SK-N-SH (cell line): Measurements from ENCODE around the gene CFAP299. TPM values are rescaled to one million over a fixed set of nuclear protein-coding genes. Genes with fewer than 3 reads are reported as not detected.

Experiments
- CTCF ChIA-PET: fragments of 300-600, 350-600 bp; formaldehyde crosslinking; extraction: SDS; loops from one replicate; lab custom pipeline; 2021; lab: Yijun Ruan, JAX
- POLR2A ChIA-PET: fragments of 350-600 bp; sonication (Branson Sonifier 250); formaldehyde crosslinking; extraction: SDS; loops from one replicate; lab custom pipeline; 2020; ENCODE audit warnings: antibody characterized with exemption, inconsistent platforms; lab: Yijun Ruan, JAX
- DNase-seq: peaks from one replicate; pipeline ENCODE4 v3.0.0; 2012
- H2AFZ ChIP-seq: fragments of 200-600 bp; sonication (generic); 2 replicates; pipeline ENCODE4 v1.8.1; 2016; ENCODE audit warnings: antibody characterized with exemption, mild to moderate bottlenecking, low read depth
- H3F3A ChIP-seq: fragments of 200-600 bp; sonication (generic); replicated peaks from 2 replicates; pipeline ENCODE3; 2016; ENCODE audit warnings: antibody characterized with exemption, mild to moderate bottlenecking; ENCODE audit not compliant: insufficient read depth
- H3K27ac ChIP-seq, 2 experiments: fragments of 200-500 bp in 1 of 2; fragments of 200-600 bp in 1 of 2; sonication (Bioruptor generic) in 1 of 2; sonication (generic), shearing (Covaris generic) in 1 of 2; 2 replicates each; pipeline versions ENCODE4 v1.5.1 to v1.6.1; 2014 to 2016; ENCODE audit warnings: low read depth in 2 of 2, inconsistent platforms in 1 of 2, low read length in 1 of 2, mild to moderate bottlenecking in 1 of 2, mixed read lengths in 1 of 2
- H3K27me3 ChIP-seq: fragments of 200-600 bp; sonication (generic), shearing (Covaris generic); 2 replicates; pipeline ENCODE4 v1.6.1; 2016; ENCODE audit warnings: mixed run types; ENCODE audit not compliant: insufficient read depth
- H3K36me3 ChIP-seq, 2 experiments: fragments of 200-500 bp in 1 of 2; fragments of 200-600 bp in 1 of 2; sonication (Bioruptor generic) in 1 of 2; sonication (generic) in 1 of 2; replicated peaks in 1 of 2; 2 replicates each; pipeline versions ENCODE3 to v1.5.1; 2014 to 2016; ENCODE audit warnings: low read length in 1 of 2, mild to moderate bottlenecking in 1 of 2; ENCODE audit not compliant: insufficient read depth in 2 of 2, control insufficient read depth in 1 of 2
- H3K4me1 ChIP-seq, 2 experiments: fragments of 200-500 bp in 1 of 2; fragments of 200-600 bp in 1 of 2; sonication (Bioruptor generic) in 1 of 2; sonication (generic), shearing (Covaris generic) in 1 of 2; 2 replicates each; pipeline versions ENCODE4 v1.5.1 to v1.6.1; 2014 to 2016; ENCODE audit warnings: low read depth in 1 of 2, low read length in 1 of 2, mixed run types in 1 of 2; ENCODE audit not compliant: insufficient read depth in 2 of 2, control insufficient read depth in 1 of 2
- H3K4me2 ChIP-seq: fragments of 200-600 bp; sonication (generic), shearing (Covaris generic); 2 replicates; pipeline ENCODE4 v1.6.1; 2017; ENCODE audit warnings: mixed run types
- H3K4me3 ChIP-seq, 2 experiments: fragments of 200-500 bp in 1 of 2; fragments of 200-600 bp in 1 of 2; sonication (Bioruptor generic) in 1 of 2; sonication (generic), shearing (Covaris generic) in 1 of 2; 2 replicates each; pipeline versions ENCODE4 v1.5.1 to v1.8.1; 2014 to 2016; ENCODE audit warnings: low read depth in 2 of 2, inconsistent platforms in 1 of 2, low read length in 1 of 2, mild to moderate bottlenecking in 1 of 2, mixed read lengths in 1 of 2, moderate library complexity in 1 of 2
- H3K79me2 ChIP-seq: fragments of 200-600 bp; sonication (generic); 2 replicates; pipeline ENCODE4 v1.8.1; 2017; ENCODE audit warnings: mild to moderate bottlenecking; ENCODE audit not compliant: insufficient read depth
- H3K9ac ChIP-seq: fragments of 200-600 bp; sonication (generic); 2 replicates; pipeline ENCODE4 v1.6.1; 2017; ENCODE audit warnings: mixed run types
- H3K9me2 ChIP-seq: fragments of 200-600 bp; sonication (generic); 2 replicates; pipeline ENCODE4 v1.6.1; 2017; ENCODE audit warnings: mixed run types
- H3K9me3 ChIP-seq: fragments of 200-600 bp; sonication (generic); 2 replicates; pipeline ENCODE4 v1.6.1; 2017; ENCODE audit warnings: mixed run types, mild to moderate bottlenecking, moderate library complexity
- H4K20me1 ChIP-seq: fragments of 200-600 bp; sonication (generic); 2 replicates; pipeline ENCODE4 v1.6.1; 2017; ENCODE audit warnings: mild to moderate bottlenecking, mixed run types; ENCODE audit not compliant: insufficient read depth
- CHD2 ChIP-seq: fragments of 150-350 bp; IDR thresholded peaks from 2 replicates; pipeline ENCODE4 v1.6.1; 2018; ENCODE audit warnings: low read length; ENCODE audit not compliant: partially characterized antibody
- CTCF ChIP-seq: fragments of 200-600 bp; sonication (generic); IDR thresholded peaks from 2 replicates; pipeline ENCODE4 v1.6.1; 2017; ENCODE audit warnings: antibody characterized with exemption, mild to moderate bottlenecking, moderate library complexity
- ELF1 ChIP-seq: IDR thresholded peaks from 2 replicates; pipeline ENCODE4 v1.4.0; 2012
- FOXJ3 ChIP-seq: sonication (generic); formaldehyde crosslinking; IDR thresholded peaks from 2 replicates; pipeline ENCODE4 v1.5.1; 2020; ENCODE audit warnings: mild to moderate bottlenecking, missing genetic modification reagents
- MAX ChIP-seq: IDR thresholded peaks from 2 replicates; pipeline ENCODE4 v1.4.0; 2012; ENCODE audit warnings: low read depth
- MXI1 ChIP-seq: IDR thresholded peaks from 2 replicates; pipeline ENCODE4 v1.6.1; 2012; ENCODE audit warnings: mild to moderate bottlenecking, low read depth, low read length, improper control_type of control experiment
- NFIC ChIP-seq: IDR thresholded peaks from 2 replicates; pipeline ENCODE4 v1.4.0; 2012; ENCODE audit warnings: borderline replicate concordance
- RAD21 ChIP-seq: IDR thresholded peaks from 2 replicates; pipeline ENCODE4 v1.6.1; 2012; ENCODE audit warnings: mild to moderate bottlenecking, low read length
- RXRA ChIP-seq: IDR thresholded peaks from 2 replicates; pipeline ENCODE4 v1.4.0; 2012; ENCODE audit warnings: low read depth, mild to moderate bottlenecking, borderline replicate concordance
- TCF12 ChIP-seq: IDR thresholded peaks from 2 replicates; pipeline ENCODE4 v1.4.0; 2012
- USF2 ChIP-seq: fragments of 150-350 bp; IDR thresholded peaks from 2 replicates; pipeline ENCODE4 v1.6.1; 2017; ENCODE audit warnings: antibody characterized with exemption, low read length, low read depth, borderline replicate concordance
- YY1 ChIP-seq: IDR thresholded peaks from 2 replicates; pipeline ENCODE4 v1.4.0; 2012; ENCODE audit warnings: low read depth, mild to moderate bottlenecking
- ZBTB33 ChIP-seq: IDR thresholded peaks from 2 replicates; pipeline ENCODE4 v1.4.0; 2012; ENCODE audit warnings: low read depth, borderline replicate concordance
- WGBS: methylation state at CpG from one replicate; pipeline ENCODE4 v1.1.6; 2017; ENCODE audit warnings: low lambda C conversion rate; 5-methylcytosine and 5-hydroxymethylcytosine counted together
- polyA plus RNA-seq, 3 experiments: library from polyadenylated mRNA; depleted of rRNA; stranded (reverse); fragments of >200 nt; gene quantifications; 2 replicates each; pipeline ENCODE4 v1.2.3, GENCODE V29; 2012

CFAP299 gene
- polyA plus RNA-seq, 1 of the 3 experiments (the other 2 are of a cell fraction): 1.2 TPM

- Histone ChIP-seq H3K9me2 (no peaks in the 10 kb centered on the region), H2AFZ (no peak overlapping the region), H3K9ac (no peak overlapping the region), H3K4me1 (no peaks in the 10 kb centered on the region), H3F3A (no peaks in the 10 kb centered on the region), H3K4me3 (no peak overlapping the region), H4K20me1 (no peaks in the 10 kb centered on the region), H3K79me2 (no peaks in the 10 kb centered on the region), H3K27ac (no peak overlapping the region), H3K27me3 (no peaks in the 10 kb centered on the region; the same call in 1 of the 2 replicates), H3K4me2 (no peak overlapping the region), H3K36me3 (no peaks in the 10 kb centered on the region), H3K9me3 (no peaks in the 10 kb centered on the region)
- ChIA-PET CTCF (interaction anchor here (0.6 to 1.6 kb wide), 3 partner anchors 17 to 173 kb away, joined by 3 to 4 read pairs (median 3); no protein-coding TSS in a partner anchor), POLR2A (no interaction called here)
- DNase-seq: no peak
- WGBS: 0% methylated on average over 2 of the region's 2 CpGs
- TF ChIP-seq NFIC (no peak), USF2 (no peak), CHD2 (no peak), TCF12 (no peak), FOXJ3 (no peak), RXRA (no peak), MXI1 (no peak), MAX (no peak), YY1 (no peak), ELF1 (no peak), CTCF (no peak), RAD21 (no peak), ZBTB33 (no peak)
Observed at GRCh38 chr4:81007417-81007816, 671.9 kb downstream of the CFAP299 start.

Other genes with a start within 250 kb of the CFAP299 start
- 3.5 and 3.7 TPM in 2 replicates for gene PRDM8, start 138.2 kb upstream of the CFAP299 start, polyA plus RNA-seq (2012; rRNA removed)
- 17.7 and 22.8 TPM in 2 replicates for gene FGF5, start 69.1 kb upstream of the CFAP299 start, polyA plus RNA-seq (2012; rRNA removed)